HG02571 (cell line): Measurements from ENCODE around the gene MSL1.

ENCODE experiments used
- ATAC-seq: cut with Tn5 transposase; IDR thresholded peaks from one replicate; pipeline ENCODE4 v1.9.1; 2021; ENCODE audit warnings: mild to moderate bottlenecking, moderate library complexity; ENCODE audit not compliant: unreplicated experiment

MSL1 gene, protein sequence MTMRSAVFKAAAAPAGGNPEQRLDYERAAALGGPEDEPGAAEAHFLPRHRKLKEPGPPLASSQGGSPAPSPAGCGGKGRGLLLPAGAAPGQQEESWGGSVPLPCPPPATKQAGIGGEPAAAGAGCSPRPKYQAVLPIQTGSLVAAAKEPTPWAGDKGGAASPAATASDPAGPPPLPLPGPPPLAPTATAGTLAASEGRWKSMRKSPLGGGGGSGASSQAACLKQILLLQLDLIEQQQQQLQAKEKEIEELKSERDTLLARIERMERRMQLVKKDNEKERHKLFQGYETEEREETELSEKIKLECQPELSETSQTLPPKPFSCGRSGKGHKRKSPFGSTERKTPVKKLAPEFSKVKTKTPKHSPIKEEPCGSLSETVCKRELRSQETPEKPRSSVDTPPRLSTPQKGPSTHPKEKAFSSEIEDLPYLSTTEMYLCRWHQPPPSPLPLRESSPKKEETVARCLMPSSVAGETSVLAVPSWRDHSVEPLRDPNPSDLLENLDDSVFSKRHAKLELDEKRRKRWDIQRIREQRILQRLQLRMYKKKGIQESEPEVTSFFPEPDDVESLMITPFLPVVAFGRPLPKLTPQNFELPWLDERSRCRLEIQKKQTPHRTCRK

GRCh38 chr17:40121181-40122135 lies at the start of gene MSL1:
Gene MSL1, plus strand, starts transcription at chr17:40121971. Its CDS starts 642 bp downstream, at chr17:40122613.
- ATAC-seq: peak; percentile 60

GRCh38 chr17:40072040-40072734 lies 49.6 kb upstream of the MSL1 start:
- ATAC-seq: no peak

GRCh38 chr17:40072735-40073346 lies 48.9 kb upstream of the MSL1 start:
- ATAC-seq: no peak

GRCh38 chr17:40073454-40074174 lies 48.2 kb upstream of the MSL1 start:
- no peak for ATAC-seq

DNA sequence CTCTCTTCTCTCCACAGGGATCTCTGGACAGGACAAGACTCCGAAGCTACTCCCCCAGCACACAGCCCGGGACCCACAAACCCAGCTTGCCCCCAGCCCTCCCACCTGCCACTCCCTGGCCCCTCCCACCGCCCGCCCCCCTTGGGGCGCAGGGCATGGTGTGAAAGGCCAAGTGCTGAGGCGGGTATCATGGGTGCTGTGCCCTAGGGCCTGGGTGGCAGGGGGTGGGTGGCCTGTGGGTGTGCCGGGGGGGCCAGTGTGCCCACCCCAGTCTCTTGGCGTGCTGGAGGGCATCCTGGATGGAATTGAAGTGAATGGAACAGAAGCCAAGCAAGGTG lies 47.6 kb upstream of the MSL1 start:
- no peak for ATAC-seq

GRCh38 chr17:40074871-40075200 lies 46.9 kb upstream of the MSL1 start:
- no peak for ATAC-seq

DNA sequence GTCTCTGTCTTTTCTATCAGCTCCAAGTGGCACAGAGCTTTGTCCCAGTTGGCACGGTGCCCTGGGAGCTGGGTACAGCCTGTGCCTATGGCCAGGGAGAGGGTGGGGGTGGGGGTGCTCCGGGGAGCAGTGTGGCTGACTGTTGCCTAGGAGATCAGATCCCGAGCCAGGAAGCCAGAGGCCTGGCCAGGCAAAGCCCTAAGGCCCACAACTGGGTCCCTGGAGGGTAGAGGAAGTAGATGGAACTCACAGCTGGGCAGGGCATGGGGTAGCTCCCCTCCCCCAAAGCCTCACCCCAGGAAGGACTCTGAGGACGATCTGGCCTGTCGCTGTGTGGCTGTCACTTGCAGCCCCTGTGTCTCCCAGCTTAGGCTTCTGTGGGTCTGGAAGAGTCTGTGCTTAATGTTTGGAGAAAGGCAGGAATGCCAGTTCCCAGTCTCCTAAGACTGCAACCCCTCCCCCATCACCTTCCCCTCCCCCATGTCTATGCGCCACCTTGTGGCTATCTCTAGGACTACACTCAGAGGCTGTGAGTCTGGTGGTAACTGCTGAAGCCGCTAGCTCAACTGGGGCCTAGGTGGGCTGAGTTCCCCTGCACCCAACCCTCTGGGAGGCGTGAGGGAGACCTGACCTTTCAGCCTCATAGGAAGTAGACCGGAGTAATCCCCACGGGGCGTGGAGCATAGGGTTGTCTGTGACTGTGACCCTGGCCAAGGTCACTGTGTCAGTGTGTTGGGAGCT lies 46.4 kb upstream of the MSL1 start:
- ATAC-seq: no peak

DNA sequence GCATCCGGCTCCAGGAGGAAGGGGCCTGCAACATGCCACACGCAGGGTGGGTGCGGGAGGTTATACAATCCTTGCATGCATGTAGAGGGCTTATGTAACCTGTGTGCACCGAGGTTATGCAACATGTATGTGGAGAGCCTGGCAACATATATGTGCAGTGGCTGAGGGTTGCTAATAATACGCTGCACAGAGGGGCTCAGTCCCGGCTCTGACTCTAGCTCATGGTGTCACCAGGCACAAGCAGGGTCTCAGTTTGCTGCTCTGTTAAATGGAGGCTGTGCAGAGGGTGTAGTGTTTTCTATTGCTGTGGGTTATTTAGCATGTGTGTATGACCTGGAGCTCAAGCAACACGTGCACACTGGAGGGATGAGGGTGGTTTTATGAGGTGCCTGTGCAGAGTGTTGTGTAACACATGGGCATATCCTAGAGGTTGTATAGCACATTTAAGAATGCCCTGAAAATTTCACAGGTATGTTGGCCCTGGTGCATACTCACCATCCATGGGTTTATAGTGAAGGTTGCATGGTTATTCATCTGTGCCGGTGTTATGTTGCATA lies 45.8 kb upstream of the MSL1 start:
- no peak for ATAC-seq

- no peak for ATAC-seq
Observed at GRCh38 chr17:40076591-40076990, 45.2 kb upstream of the MSL1 start.

GRCh38 chr17:40079545-40079944 lies 42.2 kb upstream of the MSL1 start:
- no peak for ATAC-seq

DNA sequence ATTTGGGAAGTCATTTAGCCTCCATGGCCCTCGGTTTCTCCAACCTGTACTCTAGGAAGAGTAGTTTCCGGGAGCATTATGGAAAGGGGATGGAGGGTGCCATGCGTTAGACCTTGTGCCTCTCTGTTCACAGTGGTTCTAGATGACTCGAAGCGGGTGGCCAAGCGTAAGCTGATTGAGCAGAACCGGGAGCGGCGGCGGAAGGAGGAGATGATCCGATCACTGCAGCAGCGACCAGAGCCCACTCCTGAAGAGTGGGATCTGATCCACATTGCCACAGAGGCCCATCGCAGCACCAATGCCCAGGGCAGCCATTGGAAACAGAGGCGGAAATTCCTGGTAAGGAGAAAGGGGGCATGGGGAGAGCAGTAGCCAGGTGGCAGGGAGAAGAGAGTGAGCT lies 37.3 kb upstream of the MSL1 start:
- ATAC-seq: no peak

GRCh38 chr17:40086150-40087044 lies 35.4 kb upstream of the MSL1 start:
- ATAC-seq: no peak

DNA sequence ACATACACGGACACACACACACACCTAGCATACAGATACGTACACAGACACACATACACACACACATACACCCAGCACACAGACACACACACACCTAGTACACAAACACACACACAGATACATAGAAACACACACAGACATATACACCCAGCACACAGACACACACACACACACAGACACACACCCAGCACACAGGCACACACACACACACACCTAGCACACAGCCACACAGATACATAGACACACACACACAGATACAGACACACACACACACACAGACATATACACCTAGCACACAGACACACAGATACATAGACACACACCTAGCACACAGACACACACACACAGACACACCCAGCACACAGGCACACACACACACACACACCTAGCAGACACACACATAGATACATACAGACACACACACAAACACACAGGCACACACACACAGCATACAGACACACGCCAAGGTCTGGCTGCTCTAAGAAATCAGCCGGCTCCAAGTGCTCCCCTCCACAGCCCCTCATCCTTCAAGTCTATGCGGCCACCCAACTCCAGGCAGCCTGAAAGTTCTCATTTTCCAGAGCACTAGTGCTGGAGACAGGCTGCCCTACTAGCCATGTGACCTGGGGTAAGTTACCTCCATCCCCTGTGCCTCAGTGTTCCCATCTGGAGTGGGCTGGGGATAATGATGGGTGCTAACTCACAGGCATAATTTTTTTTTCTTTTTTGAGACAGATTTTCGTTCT lies 34.5 kb upstream of the MSL1 start:
- no peak for ATAC-seq

DNA sequence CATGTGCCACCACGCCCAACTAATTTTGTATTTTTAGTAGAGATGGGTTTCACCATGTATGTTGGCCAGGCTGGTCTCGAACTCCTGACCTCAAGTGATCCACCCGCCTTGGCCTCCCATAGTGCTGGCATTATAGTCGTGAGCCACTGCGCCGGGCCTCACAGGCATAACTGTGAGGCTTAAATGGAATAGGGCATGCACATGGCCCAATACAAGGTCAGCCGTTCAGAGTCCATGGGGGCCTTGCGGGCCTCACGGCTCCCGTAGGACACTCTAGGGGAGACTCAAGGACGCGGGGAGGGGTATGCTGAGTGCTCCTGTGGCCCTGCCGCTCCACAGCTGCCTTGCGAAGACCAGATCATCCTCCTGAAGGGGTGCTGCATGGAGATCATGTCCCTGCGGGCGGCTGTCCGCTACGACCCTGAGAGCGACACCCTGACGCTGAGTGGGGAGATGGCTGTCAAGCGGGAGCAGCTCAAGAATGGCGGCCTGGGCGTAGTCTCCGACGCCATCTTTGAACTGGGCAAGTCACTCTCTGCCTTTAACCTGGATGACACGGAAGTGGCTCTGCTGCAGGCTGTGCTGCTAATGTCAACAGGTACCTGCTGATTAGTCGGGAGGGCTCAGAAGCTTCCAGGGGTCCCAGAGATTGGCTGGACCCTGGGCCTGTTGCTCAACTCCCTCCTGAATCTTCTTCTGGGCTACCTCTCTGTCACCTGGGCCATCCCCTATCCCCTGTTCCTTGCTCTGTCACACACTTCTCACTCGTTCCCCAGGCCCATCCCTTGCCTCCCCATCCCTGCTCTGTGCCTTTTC lies 33.7 kb upstream of the MSL1 start:
- ATAC-seq: no peak

GRCh38 chr17:40089077-40089895 lies 32.5 kb upstream of the MSL1 start:
- no peak for ATAC-seq
